ENCODE measurements around the gene GPRC5C. TPM values are rescaled to one million over a fixed set of nuclear protein-coding genes. Genes with fewer than 3 reads are reported as not detected.

Gene GPRC5C
- total RNA-seq, 2 experiments from 2014 or later, result 1.2 to 2.0 TPM

DNA sequence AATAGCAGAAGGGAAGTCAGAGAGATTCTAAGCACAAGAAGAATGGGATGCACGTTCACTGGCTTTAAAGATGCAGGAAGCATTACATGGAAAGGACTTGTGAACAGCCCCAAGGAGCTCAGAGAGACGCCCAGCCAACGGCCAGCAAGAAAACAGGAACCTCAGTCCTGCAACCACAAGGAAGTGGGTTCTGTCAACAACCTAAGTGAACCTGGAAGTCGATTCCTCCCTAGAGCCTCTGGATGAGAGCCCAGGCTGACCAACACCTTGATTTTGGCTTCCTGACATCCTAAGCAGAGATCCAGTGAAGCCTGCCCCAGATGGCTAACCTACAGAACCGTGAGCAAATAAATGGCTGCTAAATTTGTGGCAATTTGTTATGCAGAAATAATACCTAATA is 40.1 kb upstream of the GPRC5C start:
- POLR2A ChIA-PET, result no interaction called here
- peaks cover 1% of the 10 kb centered on the region for H3K27me3 Mint-ChIP-seq
- no peak for DNase-seq

DNA sequence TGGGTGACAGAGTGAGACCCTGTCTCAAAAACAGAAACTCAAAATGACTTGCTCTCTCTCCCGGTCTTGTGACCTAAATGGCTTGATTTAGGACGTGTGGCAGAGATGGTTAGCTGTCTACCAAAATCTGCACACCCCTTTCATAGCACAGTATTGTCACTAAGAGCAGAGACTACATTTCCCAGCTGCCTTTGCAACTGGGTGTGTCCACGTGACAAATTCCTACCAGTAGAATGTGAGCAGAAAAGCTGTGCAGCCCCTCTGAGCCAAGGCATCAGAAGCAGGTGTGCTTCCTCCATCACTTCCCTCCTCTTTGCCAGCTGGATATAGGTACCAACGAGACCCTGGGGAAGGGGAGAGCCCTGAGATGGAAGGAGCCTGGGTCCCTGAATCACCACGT is 39.0 kb upstream of the GPRC5C start:
- peaks cover 1% of the 10 kb centered on the region for H3K27me3 Mint-ChIP-seq
- ChIA-PET CTCF (interaction anchor here (0.9 to 6.4 kb wide), 6 partner anchors 13 to 101 kb away, joined by 3 to 43 read pairs (median 4); partner anchors contain the start of gene GPR142), POLR2A (interaction anchor here (0.8 kb wide), 1 partner anchor 12 kb away, joined by 3 read pairs; no protein-coding TSS in a partner anchor)
- no peak for ATAC-seq
- H3K9me3 Mint-ChIP-seq, result no peaks in the 10 kb centered on the region
- H3K4me1 Mint-ChIP-seq (ENCODE audit: low read depth), result no peaks in the 10 kb centered on the region
- TF ChIP-seq, protein P1, sequence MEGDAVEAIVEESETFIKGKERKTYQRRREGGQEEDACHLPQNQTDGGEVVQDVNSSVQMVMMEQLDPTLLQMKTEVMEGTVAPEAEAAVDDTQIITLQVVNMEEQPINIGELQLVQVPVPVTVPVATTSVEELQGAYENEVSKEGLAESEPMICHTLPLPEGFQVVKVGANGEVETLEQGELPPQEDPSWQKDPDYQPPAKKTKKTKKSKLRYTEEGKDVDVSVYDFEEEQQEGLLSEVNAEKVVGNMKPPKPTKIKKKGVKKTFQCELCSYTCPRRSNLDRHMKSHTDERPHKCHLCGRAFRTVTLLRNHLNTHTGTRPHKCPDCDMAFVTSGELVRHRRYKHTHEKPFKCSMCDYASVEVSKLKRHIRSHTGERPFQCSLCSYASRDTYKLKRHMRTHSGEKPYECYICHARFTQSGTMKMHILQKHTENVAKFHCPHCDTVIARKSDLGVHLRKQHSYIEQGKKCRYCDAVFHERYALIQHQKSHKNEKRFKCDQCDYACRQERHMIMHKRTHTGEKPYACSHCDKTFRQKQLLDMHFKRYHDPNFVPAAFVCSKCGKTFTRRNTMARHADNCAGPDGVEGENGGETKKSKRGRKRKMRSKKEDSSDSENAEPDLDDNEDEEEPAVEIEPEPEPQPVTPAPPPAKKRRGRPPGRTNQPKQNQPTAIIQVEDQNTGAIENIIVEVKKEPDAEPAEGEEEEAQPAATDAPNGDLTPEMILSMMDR (IDR thresholded peaks at IDR 0.05), result no peak
- H3K27ac Mint-ChIP-seq, result no peak overlapping the region
- H3K4me3 Mint-ChIP-seq, result no peak overlapping the region
- intact Hi-C loops (cut with micrococcal nuclease), result no loop called here
- H3K36me3 Mint-ChIP-seq (ENCODE audit: low read depth), result no peaks in the 10 kb centered on the region
- no peak for DNase-seq

More for the DNA sequence above, 40.1 kb upstream of the GPRC5C start:
- H3K9me3 Mint-ChIP-seq, result no peaks in the 10 kb centered on the region
- intact Hi-C loops (cut with micrococcal nuclease), result no loop called here
- CTCF ChIA-PET, result interaction anchor here (1.1 to 6.4 kb wide), 5 partner anchors 12 to 91 kb away, joined by 4 to 43 read pairs (median 5); partner anchors contain the start of genes BTBD17 and GPR142
- no peak overlapping the region for H3K27ac Mint-ChIP-seq
- no peaks in the 10 kb centered on the region for H3K4me1 Mint-ChIP-seq (ENCODE audit: low read depth)
- H3K36me3 Mint-ChIP-seq (ENCODE audit: low read depth), result no peaks in the 10 kb centered on the region
- no peak for ATAC-seq
- H3K4me3 Mint-ChIP-seq, result no peak overlapping the region
- TF ChIP-seq, protein P1 (IDR thresholded peaks at IDR 0.05), result no peak

DNA sequence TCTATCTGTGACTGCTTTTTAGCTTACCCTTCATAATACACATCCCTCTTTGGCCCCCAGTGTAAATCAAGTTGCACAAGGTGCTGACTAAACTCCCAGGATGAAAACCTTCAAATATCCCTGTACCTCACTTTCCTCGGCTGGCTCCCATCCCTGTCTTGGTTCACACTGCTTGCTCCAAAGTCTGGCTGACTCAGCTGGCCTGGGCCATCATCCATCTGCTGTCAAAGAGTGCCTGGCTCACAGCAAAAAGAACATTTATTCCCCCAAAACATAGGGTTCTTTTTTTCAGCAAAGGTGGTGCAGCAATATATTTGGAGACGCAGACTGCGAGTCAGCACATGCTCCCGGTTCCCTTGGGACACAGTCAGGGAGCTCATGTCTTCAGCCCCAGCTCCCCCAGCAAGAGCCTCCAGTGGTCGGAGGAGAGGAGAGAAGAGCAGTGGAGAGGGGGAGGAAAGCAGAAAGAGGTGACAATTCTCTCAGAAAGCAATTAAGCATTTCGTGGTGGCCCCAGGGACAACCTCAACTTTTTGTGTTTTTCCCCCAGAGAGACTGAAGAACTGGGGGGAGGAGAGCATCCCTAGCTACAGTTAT is 38.4 kb upstream of the GPRC5C start:
- H3K27ac Mint-ChIP-seq, result no peak overlapping the region
- POLR2A ChIA-PET, result interaction anchor here (0.8 kb wide), 1 partner anchor 13 kb away, joined by 3 read pairs; no protein-coding TSS in a partner anchor
- peaks cover 1% of the 10 kb centered on the region for H3K27me3 Mint-ChIP-seq
- H3K4me3 Mint-ChIP-seq, result no peak overlapping the region
- ATAC-seq, result no peak
- CTCF ChIA-PET, result interaction anchor here (1.1 to 6.4 kb wide), 5 partner anchors 14 to 101 kb away, joined by 3 to 43 read pairs (median 6); partner anchors contain the start of gene GPR142
- intact Hi-C loops (cut with micrococcal nuclease), result no loop called here
- no peaks in the 10 kb centered on the region for H3K36me3 Mint-ChIP-seq (ENCODE audit: low read depth)
- DNase-seq, result no peak
- TF ChIP-seq, protein P1 (IDR thresholded peaks at IDR 0.05), result no peak
- H3K4me1 Mint-ChIP-seq (ENCODE audit: low read depth), result no peaks in the 10 kb centered on the region
- no peaks in the 10 kb centered on the region for H3K9me3 Mint-ChIP-seq

DNA sequence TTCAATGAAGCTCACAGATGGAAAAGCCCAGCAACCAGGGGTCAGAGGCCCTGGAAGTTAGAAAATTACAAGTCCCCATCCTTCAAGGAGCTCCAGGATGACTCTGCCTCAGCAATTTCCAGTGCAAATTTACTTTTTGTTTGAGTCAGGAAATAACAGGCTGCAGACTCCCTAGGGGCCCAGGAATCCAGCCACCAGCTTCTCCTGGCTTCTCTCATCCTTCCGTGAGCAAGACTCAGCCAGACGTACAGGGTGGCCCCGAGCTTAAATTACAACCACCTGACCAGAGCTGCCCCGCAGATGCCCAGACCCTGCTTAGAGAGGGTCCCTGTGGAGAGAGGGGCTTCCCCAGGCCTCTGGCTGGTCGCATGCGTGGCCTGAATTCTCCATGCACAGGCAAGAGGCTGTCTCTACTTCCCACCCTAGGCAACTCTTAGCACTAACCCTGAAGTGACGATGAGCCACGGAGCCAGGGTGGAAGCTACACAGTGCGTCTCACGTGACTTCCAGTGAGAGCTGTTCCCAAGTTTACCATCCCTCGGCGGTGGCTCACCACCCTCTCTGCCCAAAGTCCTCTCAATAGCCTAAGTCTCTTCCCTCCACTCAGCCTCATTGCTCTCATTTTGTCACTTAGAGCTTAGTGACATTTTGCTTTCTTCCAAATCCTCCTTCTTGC is 37.5 kb upstream of the GPRC5C start:
- DNase-seq, result no peak
- TF ChIP-seq, protein P1 (IDR thresholded peaks at IDR 0.05), result no peak
- intact Hi-C loops (cut with micrococcal nuclease), result no loop called here
- Mint-ChIP-seq H3K27me3 (peaks cover 1% of the 10 kb centered on the region), H3K4me1 (ENCODE audit: low read depth) (no peaks in the 10 kb centered on the region), H3K9me3 (no peaks in the 10 kb centered on the region), H3K36me3 (ENCODE audit: low read depth) (no peaks in the 10 kb centered on the region), H3K27ac (no peak overlapping the region), H3K4me3 (no peak overlapping the region)
- POLR2A ChIA-PET, result interaction anchor here (1.2 kb wide), 1 partner anchor 136 kb away, joined by 3 read pairs; no protein-coding TSS in a partner anchor
- ATAC-seq, result no peak
- CTCF ChIA-PET, result interaction anchor here (2.4 to 6.4 kb wide), 3 partner anchors 15 to 100 kb away, joined by 6 to 43 read pairs (median 35); partner anchors contain the start of gene GPR142
